ENCODE results near the gene PDAP1.
"Not testable (repeated sequence)": the region's sequence is repeated elsewhere in the genome, so short reads cannot be mapped to it uniquely, and the experiment has no call there.

Gene PDAP1

GRCh38 chr7:99415513-99416127 is 7.2 kb upstream of the PDAP1 start:
- H3K4me3 ChIP-seq (ENCODE audit: low read depth, low read length) = not testable (repeated sequence)
- peak; percentile 62 for DNase-seq (ENCODE audit: low read depth)
- TF ChIP-seq CTCF (IDR thresholded peaks at IDR 0.05; ENCODE audit: low read depth, low read length) = peak; percentile 74

GRCh38 chr7:99410635-99411034 is 2.2 kb upstream of the PDAP1 start:
- TF ChIP-seq CTCF (IDR thresholded peaks at IDR 0.05; ENCODE audit: low read depth, low read length) (no peak), POLR2A (IDR thresholded peaks at IDR 0.05; ENCODE audit: extremely low read depth, insufficient read length) (no peak), MAX (IDR thresholded peaks at IDR 0.05; ENCODE audit: low read depth, low read length) (no peak), MYC (IDR thresholded peaks at IDR 0.05; ENCODE audit: low read depth, low read length) (no peak)
- no peak for DNase-seq (ENCODE audit: low read depth)
- peak overlapping the region; percentile 10 for H3K4me3 ChIP-seq (ENCODE audit: low read depth, low read length)

- no peak for DNase-seq (ENCODE audit: low read depth)
- TF ChIP-seq POLR2A (IDR thresholded peaks at IDR 0.05; ENCODE audit: extremely low read depth, insufficient read length) (no peak), MYC (IDR thresholded peaks at IDR 0.05; ENCODE audit: low read depth, low read length) (no peak), CTCF (IDR thresholded peaks at IDR 0.05; ENCODE audit: low read depth, low read length) (no peak), MAX (IDR thresholded peaks at IDR 0.05; ENCODE audit: low read depth, low read length) (no peak)
- peak overlapping the region; percentile 95 for H3K4me3 ChIP-seq (ENCODE audit: low read depth, low read length)
These were observed 1.4 kb upstream of the PDAP1 start for GRCh38 chr7:99409806-99410205.

- no peak for DNase-seq (ENCODE audit: low read depth)
- TF ChIP-seq MYC (IDR thresholded peaks at IDR 0.05; ENCODE audit: low read depth, low read length) = no peak
- TF ChIP-seq CTCF (IDR thresholded peaks at IDR 0.05; ENCODE audit: low read depth, low read length) = no peak
- TF ChIP-seq MAX (IDR thresholded peaks at IDR 0.05; ENCODE audit: low read depth, low read length) = no peak
- TF ChIP-seq POLR2A (IDR thresholded peaks at IDR 0.05; ENCODE audit: extremely low read depth, insufficient read length) = no peak
- peak overlapping the region; percentile 95 for H3K4me3 ChIP-seq (ENCODE audit: low read depth, low read length)
These were observed 785 bp upstream of the PDAP1 start for GRCh38 chr7:99409192-99409572.

GRCh38 chr7:99407872-99408378 is 472 bp downstream of the PDAP1 start:
- peak; percentile 63 for DNase-seq (ENCODE audit: low read depth)
- TF ChIP-seq MYC (IDR thresholded peaks at IDR 0.05; ENCODE audit: low read depth, low read length) (no peak), CTCF (IDR thresholded peaks at IDR 0.05; ENCODE audit: low read depth, low read length) (no peak), MAX (IDR thresholded peaks at IDR 0.05; ENCODE audit: low read depth, low read length) (peak; percentile 47)
- H3K4me3 ChIP-seq (ENCODE audit: low read depth, low read length) = peak overlapping the region; percentile 95

GRCh38 chr7:99406557-99406956 is 1.8 kb downstream of the PDAP1 start:
- H3K4me3 ChIP-seq (ENCODE audit: low read depth, low read length) = peak overlapping the region; percentile 95
- DNase-seq (ENCODE audit: low read depth) = no peak
- no peak for TF ChIP-seq MYC (IDR thresholded peaks at IDR 0.05; ENCODE audit: low read depth, low read length)
- TF ChIP-seq CTCF (IDR thresholded peaks at IDR 0.05; ENCODE audit: low read depth, low read length) = no peak
- TF ChIP-seq POLR2A (IDR thresholded peaks at IDR 0.05; ENCODE audit: extremely low read depth, insufficient read length) = no peak
- no peak for TF ChIP-seq MAX (IDR thresholded peaks at IDR 0.05; ENCODE audit: low read depth, low read length)
